Pancreas (tissue), 10 donors: ENCODE data around the gene UNC5B. TPM values are rescaled to one million over a fixed set of nuclear protein-coding genes. Genes with fewer than 3 reads are reported as not detected.
A peak's percentile ranks its signal among the peaks of the same experiment; 100 is the strongest.

Source experiments
- ATAC-seq, 4 donors: fragments of 200-7000 bp; cut with Tn5 transposase; one replicate each; pipeline versions ENCODE4 v1.8.0 to v1.9.1; 2020; ENCODE audit warnings: mild to moderate bottlenecking in 4 of 4, moderate library complexity in 4 of 4
- DNase-seq, 6 donors: peaks; one replicate each; pipeline ENCODE4 v3.0.0-alpha.2; 2020
- FAIRE-seq: peaks from 2 replicates; lab custom pipeline; 2012; peaks lifted over from hg19 to GRCh38; lab: Jason Lieb, UNC
- H3K27ac ChIP-seq, 4 donors: fragments of 200-600 bp; sonication (generic); 1 replicate in 3 of 4; 2 replicates in 1 of 4; pipeline versions ENCODE4 v1.5.0 to v1.8.0; 2020
- H3K27me3 ChIP-seq, 4 donors: fragments of 200-600 bp; one replicate each; pipeline ENCODE4 v1.8.0; 2021
- H3K36me3 ChIP-seq, 3 donors: fragments of 200-600 bp; sonication (generic) in 1 of 3; one replicate each; pipeline versions ENCODE4 v1.5.0 to v1.8.0; 2020 to 2021
- H3K4me1 ChIP-seq, 3 donors: fragments of 200-600 bp; one replicate each; pipeline ENCODE4 v1.8.0; 2021
- H3K4me3 ChIP-seq, 4 donors: fragments of 200-600 bp; sonication (generic) in 2 of 4; one replicate each; pipeline versions ENCODE4 v1.5.0 to v1.8.0; 2020 to 2021
- H3K9me3 ChIP-seq, 4 donors: fragments of 200-600 bp; one replicate each; pipeline ENCODE4 v1.8.0; 2021
- WGBS, 2 donors: extraction: QIAGEN DNeasy Blood & Tissue Kit; methylation state at CpG; one replicate each; pipeline ENCODE4 v1.1.7; 2013; 5-methylcytosine and 5-hydroxymethylcytosine counted together
- intact Hi-C, 3 donors: fragments of 100-400 bp; cut with DNase I; formaldehyde crosslinking; loops; one replicate each; pipeline versions ENCODE4 v1.11.1 to v1.14.2; 2022
- polyA plus RNA-seq, 2 donors: library from polyadenylated mRNA; stranded (reverse); fragments of 200-250 nt; gene quantifications; one replicate each; pipeline ENCODE4 v1.2.3, GENCODE V29; 2013
- total RNA-seq, 6 donors: library from RNA; stranded (reverse); fragmentation: NEBNext Ultra II Directional in 4 of 6; extraction: Animal tissue kit (Norgen Biotek cat#: 25700) in 4 of 6; gene quantifications; one replicate each; pipeline versions ENCODE4 v1.2.1 to v1.2.4, GENCODE V29; 2021 to 2023
- TF ChIP-seq, protein P1 (sequence below), 4 donors: fragments of 200-600 bp; sonication (generic) in 3 of 4; IDR thresholded peaks; one replicate each; pipeline versions ENCODE4 v1.5.0 to v1.8.0; 2021; ENCODE audit warnings: antibody characterized with exemption in 4 of 4
- donor health status: healthy with polysubstance abuse.
- donor health status: DM: no; HTN: no; CAD: no; lungs with moderate emphysema.
- donor health status: DM: no; HTN: no; CAD: no.
- donor health status: control.
- donor health status: control.
- donor health status: Bipolar disorder and iron deficiency.
- donor health status: DM: yes; HTN: yes; CAD: no.
- donor health status: DM: no; HTN: no; CAD: no.
- donor health status: DM: no; HTN: no; CAD: no.
- donor health status: DM: yes; HTN: yes; CAD: no.

Gene UNC5B
- total and polyA plus RNA-seq, 8 donors, result 2.4 to 7.7 (median 4.2) TPM

DNA sequence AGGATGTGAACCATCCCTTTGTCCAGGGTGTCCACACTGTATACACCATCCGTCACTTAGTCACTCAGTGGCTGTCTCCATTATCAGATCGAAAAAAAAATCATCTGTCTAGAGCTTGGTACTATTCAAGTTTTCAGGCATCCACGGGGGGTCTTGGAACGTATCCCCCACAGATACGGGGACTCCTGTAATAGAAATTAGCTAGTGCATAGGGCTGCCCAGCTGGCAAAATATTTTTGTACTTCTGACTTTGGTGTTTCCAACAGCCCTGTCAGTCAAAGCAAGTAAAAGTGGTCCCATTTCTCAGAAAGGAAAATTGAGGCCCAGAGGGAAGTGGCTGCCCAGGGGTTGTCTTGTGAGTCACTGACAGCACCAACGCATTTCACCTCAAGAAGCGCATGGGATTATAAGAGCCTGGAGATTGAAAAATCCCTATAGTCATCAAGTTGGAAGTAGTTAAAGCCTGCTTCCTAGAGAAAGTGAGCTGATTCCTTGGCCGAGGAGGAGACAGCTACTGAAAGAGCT lies 54.6 kb downstream of the UNC5B start:
- intact Hi-C loops, result no loop called here
- Histone ChIP-seq H3K27ac (no peak overlapping the region), H3K4me3 (no peak overlapping the region), H3K4me1 (no peaks in the 10 kb centered on the region), H3K36me3 (no peaks in the 10 kb centered on the region), H3K27me3 (no peaks in the 10 kb centered on the region), H3K9me3 (no peaks in the 10 kb centered on the region)
- no peak for ATAC-seq
- WGBS, 2 donors, result 84 to 88% methylated on average over 8 of the region's 8 CpGs
- no peak for FAIRE-seq
- no peak for DNase-seq
- TF ChIP-seq, protein P1, sequence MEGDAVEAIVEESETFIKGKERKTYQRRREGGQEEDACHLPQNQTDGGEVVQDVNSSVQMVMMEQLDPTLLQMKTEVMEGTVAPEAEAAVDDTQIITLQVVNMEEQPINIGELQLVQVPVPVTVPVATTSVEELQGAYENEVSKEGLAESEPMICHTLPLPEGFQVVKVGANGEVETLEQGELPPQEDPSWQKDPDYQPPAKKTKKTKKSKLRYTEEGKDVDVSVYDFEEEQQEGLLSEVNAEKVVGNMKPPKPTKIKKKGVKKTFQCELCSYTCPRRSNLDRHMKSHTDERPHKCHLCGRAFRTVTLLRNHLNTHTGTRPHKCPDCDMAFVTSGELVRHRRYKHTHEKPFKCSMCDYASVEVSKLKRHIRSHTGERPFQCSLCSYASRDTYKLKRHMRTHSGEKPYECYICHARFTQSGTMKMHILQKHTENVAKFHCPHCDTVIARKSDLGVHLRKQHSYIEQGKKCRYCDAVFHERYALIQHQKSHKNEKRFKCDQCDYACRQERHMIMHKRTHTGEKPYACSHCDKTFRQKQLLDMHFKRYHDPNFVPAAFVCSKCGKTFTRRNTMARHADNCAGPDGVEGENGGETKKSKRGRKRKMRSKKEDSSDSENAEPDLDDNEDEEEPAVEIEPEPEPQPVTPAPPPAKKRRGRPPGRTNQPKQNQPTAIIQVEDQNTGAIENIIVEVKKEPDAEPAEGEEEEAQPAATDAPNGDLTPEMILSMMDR (IDR thresholded peaks at IDR 0.05), result no peak

DNA sequence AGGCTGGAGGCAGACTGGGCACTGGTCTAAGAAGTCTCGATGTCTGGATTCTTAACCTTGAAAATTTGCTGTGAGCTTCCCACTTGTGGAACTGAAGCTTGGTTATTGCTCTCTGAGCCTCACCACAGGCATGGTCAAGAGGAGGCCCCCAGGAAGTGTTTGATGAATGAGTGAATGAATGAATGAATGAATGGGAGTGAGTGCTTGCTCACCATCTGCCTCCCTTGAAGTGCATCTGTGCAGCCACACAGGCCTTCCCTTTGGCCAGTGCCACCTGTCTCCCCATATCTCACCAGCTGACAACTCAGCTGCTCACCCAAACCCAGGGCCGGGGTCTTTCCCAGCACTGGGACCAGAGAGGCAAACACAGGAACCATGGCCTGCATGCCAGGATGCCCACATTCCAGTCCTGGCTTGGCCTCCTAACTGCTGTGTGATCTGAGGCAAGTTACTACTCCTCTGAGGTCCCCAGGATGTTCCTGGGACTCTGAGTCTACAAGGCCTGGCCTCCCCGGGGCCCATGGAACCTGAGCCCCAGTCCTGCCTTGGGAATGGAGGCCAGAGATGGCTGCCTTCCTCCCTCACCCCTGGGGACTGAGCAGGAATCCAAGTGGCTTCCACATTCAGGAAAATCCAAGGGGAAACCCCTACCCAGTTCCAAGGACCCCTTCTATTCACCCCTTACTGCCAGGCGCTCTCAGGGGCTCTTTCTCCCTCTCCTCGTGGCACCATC lies 55.3 kb downstream of the UNC5B start:
- WGBS, 2 donors, result 82 to 88% methylated on average over 5 of the region's 5 CpGs
- Histone ChIP-seq H3K9me3 (no peaks in the 10 kb centered on the region), H3K27me3 (no peaks in the 10 kb centered on the region), H3K27ac (no peak overlapping the region), H3K4me3 (no peak overlapping the region), H3K4me1 (no peaks in the 10 kb centered on the region), H3K36me3 (no peaks in the 10 kb centered on the region)
- DNase-seq, result peak in 1 of 6 donors; percentile 33
- intact Hi-C loops, result no loop called here
- TF ChIP-seq, protein P1 (IDR thresholded peaks at IDR 0.05), result no peak
- no peak for ATAC-seq
- FAIRE-seq, result no peak

GRCh38 chr10:71268247-71268691 lies 55.9 kb downstream of the UNC5B start:
- intact Hi-C loops, result no loop called here
- Histone ChIP-seq H3K9me3 (no peaks in the 10 kb centered on the region), H3K4me1 (no peaks in the 10 kb centered on the region), H3K4me3 (no peak overlapping the region), H3K27ac (no peak overlapping the region), H3K36me3 (no peaks in the 10 kb centered on the region), H3K27me3 (no peaks in the 10 kb centered on the region)
- ATAC-seq, result no peak
- DNase-seq, result peak in 1 of 6 donors; percentile 22
- 55 to 60% methylated on average over 8 of the region's 8 CpGs for WGBS, 2 donors
- no peak for FAIRE-seq
- TF ChIP-seq, protein P1 (IDR thresholded peaks at IDR 0.05), result peak in 1 of 4 donors; percentile 13

- H3K9me3 ChIP-seq, result no peaks in the 10 kb centered on the region
- FAIRE-seq (no peak), DNase-seq (peak in 2 of 6 donors; percentile 36 to 56), ATAC-seq (peak in 3 of 4 donors; percentile 19 to 27 (median 25))
- H3K27me3 ChIP-seq, result no peaks in the 10 kb centered on the region
- intact Hi-C loops, result no loop called here
- no peaks in the 10 kb centered on the region for H3K4me1 ChIP-seq
- no peaks in the 10 kb centered on the region for H3K36me3 ChIP-seq
- no peak overlapping the region for H3K27ac ChIP-seq
- TF ChIP-seq, protein P1 (IDR thresholded peaks at IDR 0.05), result no peak
- no peak overlapping the region for H3K4me3 ChIP-seq
- WGBS, 2 donors, result 31 to 37% methylated on average over 11 of the region's 11 CpGs
These were observed 56.4 kb downstream of the UNC5B start for GRCh38 chr10:71268758-71269157.
